Measurements from ENCODE around the gene HMOX1. TPM values are rescaled to one million over a fixed set of nuclear protein-coding genes. Genes with fewer than 3 reads are reported as not detected.

HMOX1 gene
- polyA plus RNA-seq, 1 donor from 2014 or later: not detected

- H3F3A ChIP-seq (ENCODE audit: insufficient read depth, low read length, poor library complexity, severe bottlenecking): no peaks in the 10 kb centered on the region
- H2AFZ ChIP-seq (ENCODE audit: low read depth, low read length): no peak overlapping the region
- no peaks in the 10 kb centered on the region for H3K9me3 ChIP-seq (ENCODE audit: low read length)
- no peak overlapping the region for H3K4me2 ChIP-seq (ENCODE audit: low read length)
- H4K20me1 ChIP-seq (ENCODE audit: insufficient read depth): no peaks in the 10 kb centered on the region
- no peaks in the 10 kb centered on the region for H3K79me2 ChIP-seq (replicated peaks; ENCODE audit: insufficient read depth, low read length)
- no peaks in the 10 kb centered on the region for H3K9me2 ChIP-seq (ENCODE audit: insufficient read depth, low read length)
- H3K27me3 ChIP-seq (ENCODE audit: insufficient read depth, low read depth, low read length): no peaks in the 10 kb centered on the region
- no peak overlapping the region for H3K9ac ChIP-seq (ENCODE audit: low read length)
- H3K36me3 ChIP-seq (ENCODE audit: insufficient read depth, low read length): no peaks in the 10 kb centered on the region
- no peak overlapping the region for H3K4me3 ChIP-seq (ENCODE audit: low read length)
- H3K27ac ChIP-seq (ENCODE audit: low read length): no peak overlapping the region
- TF ChIP-seq RAD21 (conservative IDR thresholded peaks at IDR 0.05): no peak
- TF ChIP-seq EZH2 (IDR thresholded peaks at IDR 0.05; ENCODE audit: borderline replicate concordance, insufficient read depth, low read length, poor library complexity, severe bottlenecking): no peak
- TF ChIP-seq MXI1 (conservative IDR thresholded peaks at IDR 0.05; ENCODE audit: poor library complexity, severe bottlenecking): no peak
- TF ChIP-seq EP300 (conservative IDR thresholded peaks at IDR 0.05; ENCODE audit: poor library complexity, severe bottlenecking): no peak
- TF ChIP-seq TAF1 (IDR thresholded peaks at IDR 0.05; ENCODE audit: low read depth): no peak
- no peak for TF ChIP-seq REST (IDR thresholded peaks at IDR 0.05; ENCODE audit: borderline replicate concordance)
- TF ChIP-seq, protein P1, sequence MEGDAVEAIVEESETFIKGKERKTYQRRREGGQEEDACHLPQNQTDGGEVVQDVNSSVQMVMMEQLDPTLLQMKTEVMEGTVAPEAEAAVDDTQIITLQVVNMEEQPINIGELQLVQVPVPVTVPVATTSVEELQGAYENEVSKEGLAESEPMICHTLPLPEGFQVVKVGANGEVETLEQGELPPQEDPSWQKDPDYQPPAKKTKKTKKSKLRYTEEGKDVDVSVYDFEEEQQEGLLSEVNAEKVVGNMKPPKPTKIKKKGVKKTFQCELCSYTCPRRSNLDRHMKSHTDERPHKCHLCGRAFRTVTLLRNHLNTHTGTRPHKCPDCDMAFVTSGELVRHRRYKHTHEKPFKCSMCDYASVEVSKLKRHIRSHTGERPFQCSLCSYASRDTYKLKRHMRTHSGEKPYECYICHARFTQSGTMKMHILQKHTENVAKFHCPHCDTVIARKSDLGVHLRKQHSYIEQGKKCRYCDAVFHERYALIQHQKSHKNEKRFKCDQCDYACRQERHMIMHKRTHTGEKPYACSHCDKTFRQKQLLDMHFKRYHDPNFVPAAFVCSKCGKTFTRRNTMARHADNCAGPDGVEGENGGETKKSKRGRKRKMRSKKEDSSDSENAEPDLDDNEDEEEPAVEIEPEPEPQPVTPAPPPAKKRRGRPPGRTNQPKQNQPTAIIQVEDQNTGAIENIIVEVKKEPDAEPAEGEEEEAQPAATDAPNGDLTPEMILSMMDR (IDR thresholded peaks at IDR 0.05; ENCODE audit: poor library complexity, severe bottlenecking): no peak
- TF ChIP-seq POLR2AphosphoS5 (IDR thresholded peaks at IDR 0.05): no peak
- no peak for TF ChIP-seq SMC3 (conservative IDR thresholded peaks at IDR 0.05; ENCODE audit: poor library complexity)
Observed at GRCh38 chr22:35375031-35375430, 5.9 kb upstream of the HMOX1 start.

DNA sequence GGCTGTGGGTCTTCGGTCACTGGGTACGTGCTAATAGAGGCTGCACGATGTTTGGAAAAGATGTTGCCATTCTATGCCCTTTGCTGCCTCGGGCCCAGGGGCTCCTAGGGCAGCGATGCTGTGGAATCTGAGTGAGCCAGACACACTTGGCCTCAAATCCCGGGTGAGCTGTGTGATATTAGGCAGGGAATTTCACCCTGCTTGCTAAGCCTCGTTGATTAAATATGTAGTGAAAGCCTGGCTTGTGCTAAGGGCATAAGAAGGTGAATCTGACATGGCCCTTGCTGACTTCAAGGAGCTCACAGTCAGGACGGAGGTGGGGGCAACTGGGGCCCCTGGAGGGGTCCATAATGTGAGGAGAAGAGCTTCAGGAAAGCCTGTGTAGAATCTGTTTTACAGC, 5.4 kb upstream of the HMOX1 start:
- Histone ChIP-seq H3K79me2 (replicated peaks; ENCODE audit: insufficient read depth, low read length) (no peaks in the 10 kb centered on the region), H3K4me3 (ENCODE audit: low read length) (no peak overlapping the region), H3K36me3 (ENCODE audit: insufficient read depth, low read length) (no peaks in the 10 kb centered on the region), H3F3A (ENCODE audit: insufficient read depth, low read length, poor library complexity, severe bottlenecking) (no peaks in the 10 kb centered on the region), H3K9me3 (ENCODE audit: low read length) (no peaks in the 10 kb centered on the region), H2AFZ (ENCODE audit: low read depth, low read length) (no peak overlapping the region), H3K27ac (ENCODE audit: low read length) (no peak overlapping the region), H3K4me2 (ENCODE audit: low read length) (no peak overlapping the region), H3K27me3 (ENCODE audit: insufficient read depth, low read depth, low read length) (no peaks in the 10 kb centered on the region), H3K9me2 (ENCODE audit: insufficient read depth, low read length) (no peaks in the 10 kb centered on the region), H3K9ac (ENCODE audit: low read length) (no peak overlapping the region), H4K20me1 (ENCODE audit: insufficient read depth) (no peaks in the 10 kb centered on the region)
- no peak for TF ChIP-seq EP300 (conservative IDR thresholded peaks at IDR 0.05; ENCODE audit: poor library complexity, severe bottlenecking)
